Measurements from ENCODE around the gene NOTO.
A peak's percentile ranks its signal among the peaks of the same experiment; 100 is the strongest.

NOTO gene

DNA sequence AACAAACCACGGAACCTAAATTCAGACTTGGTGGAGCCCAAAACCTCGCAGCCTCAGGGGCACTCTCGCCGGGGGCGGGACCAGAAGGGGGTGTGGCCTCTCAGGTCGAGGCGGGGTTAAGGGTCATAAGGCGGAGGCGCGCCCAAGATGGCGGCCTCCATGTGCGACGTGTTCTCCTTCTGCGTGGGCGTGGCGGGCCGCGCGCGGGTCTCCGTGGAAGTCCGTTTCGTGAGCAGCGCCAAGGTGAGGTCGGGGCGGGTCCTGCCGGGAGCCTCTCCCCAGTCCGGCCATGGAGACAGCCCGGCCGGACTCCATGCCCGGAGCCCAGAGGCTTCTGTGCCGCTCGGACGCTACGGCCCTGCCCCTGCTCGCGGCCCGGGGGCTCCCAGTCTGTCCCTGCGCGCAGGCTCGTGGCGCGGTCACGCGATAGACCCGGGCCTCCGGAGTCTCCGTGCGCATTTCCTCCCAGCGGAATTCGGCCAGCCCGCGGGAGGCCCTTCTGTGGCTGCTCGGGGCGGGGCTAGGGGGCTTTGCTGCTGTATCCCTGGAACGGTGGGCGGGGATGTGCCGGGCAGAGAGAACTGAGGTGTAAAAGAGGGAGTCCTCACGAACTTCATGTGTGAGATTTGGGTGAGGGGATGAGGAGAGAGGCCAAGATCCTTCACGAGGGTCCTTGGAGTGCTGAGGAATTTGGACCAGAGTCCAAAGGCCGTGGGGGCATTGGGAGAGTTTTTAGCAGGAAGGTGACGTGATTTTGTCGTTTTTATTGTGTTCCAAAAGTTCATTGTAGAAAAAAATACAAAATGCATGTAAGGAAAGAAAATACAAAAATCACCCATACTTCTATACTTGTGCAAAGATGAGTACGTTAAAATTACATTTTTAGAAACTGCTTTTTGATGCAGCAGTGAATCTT is 12.0 kb downstream of the NOTO start, which contains the start of gene SMYD5:
TSS of gene SMYD5 (plus strand) at position 126 of the 916 bp plus-strand sequence. CDS start at position 148, 22 bp downstream.
- TF ChIP-seq, protein P1, sequence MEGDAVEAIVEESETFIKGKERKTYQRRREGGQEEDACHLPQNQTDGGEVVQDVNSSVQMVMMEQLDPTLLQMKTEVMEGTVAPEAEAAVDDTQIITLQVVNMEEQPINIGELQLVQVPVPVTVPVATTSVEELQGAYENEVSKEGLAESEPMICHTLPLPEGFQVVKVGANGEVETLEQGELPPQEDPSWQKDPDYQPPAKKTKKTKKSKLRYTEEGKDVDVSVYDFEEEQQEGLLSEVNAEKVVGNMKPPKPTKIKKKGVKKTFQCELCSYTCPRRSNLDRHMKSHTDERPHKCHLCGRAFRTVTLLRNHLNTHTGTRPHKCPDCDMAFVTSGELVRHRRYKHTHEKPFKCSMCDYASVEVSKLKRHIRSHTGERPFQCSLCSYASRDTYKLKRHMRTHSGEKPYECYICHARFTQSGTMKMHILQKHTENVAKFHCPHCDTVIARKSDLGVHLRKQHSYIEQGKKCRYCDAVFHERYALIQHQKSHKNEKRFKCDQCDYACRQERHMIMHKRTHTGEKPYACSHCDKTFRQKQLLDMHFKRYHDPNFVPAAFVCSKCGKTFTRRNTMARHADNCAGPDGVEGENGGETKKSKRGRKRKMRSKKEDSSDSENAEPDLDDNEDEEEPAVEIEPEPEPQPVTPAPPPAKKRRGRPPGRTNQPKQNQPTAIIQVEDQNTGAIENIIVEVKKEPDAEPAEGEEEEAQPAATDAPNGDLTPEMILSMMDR (conservative IDR thresholded peaks at IDR 0.05; ENCODE audit: control insufficient read depth, insufficient read depth, low read depth, low read length): no peak
- peak within 1 kb of the TSS; percentile 88 for H3K4me3 ChIP-seq (ENCODE audit: control insufficient read depth, low read depth, low read length)
- peak; percentile 81 for DNase-seq (ENCODE audit: low read depth)

DNA sequence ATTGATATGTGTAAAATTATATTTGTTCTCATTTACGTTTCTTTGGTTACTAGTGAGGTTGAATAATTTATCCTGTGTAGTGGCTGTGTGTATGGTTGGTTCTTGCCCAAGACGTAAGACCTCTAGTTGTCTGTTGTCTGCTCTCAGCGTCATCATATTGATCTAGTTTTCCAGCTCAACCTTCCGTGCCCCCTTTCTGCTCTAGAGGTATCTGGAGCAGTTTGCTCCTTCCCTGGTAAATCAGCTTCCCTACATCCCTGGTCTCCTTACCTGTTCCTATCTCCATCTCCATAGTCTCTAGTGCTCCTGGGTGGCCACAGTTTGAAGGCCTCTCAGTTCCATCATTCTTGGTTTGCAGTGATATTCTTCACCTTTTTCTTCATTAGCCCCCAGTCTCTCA is 12.9 kb downstream of the NOTO start:
- no peak for DNase-seq (ENCODE audit: low read depth)
- H3K4me3 ChIP-seq (ENCODE audit: control insufficient read depth, low read depth, low read length): peak overlapping the region; percentile 9
- TF ChIP-seq, protein P1 (conservative IDR thresholded peaks at IDR 0.05; ENCODE audit: control insufficient read depth, insufficient read depth, low read depth, low read length): no peak

GRCh38 chr2:73217160-73217559 is 14.8 kb downstream of the NOTO start:
- TF ChIP-seq, protein P1 (conservative IDR thresholded peaks at IDR 0.05; ENCODE audit: control insufficient read depth, insufficient read depth, low read depth, low read length): no peak
- DNase-seq (ENCODE audit: low read depth): no peak
- no peak overlapping the region for H3K4me3 ChIP-seq (ENCODE audit: control insufficient read depth, low read depth, low read length)

DNA sequence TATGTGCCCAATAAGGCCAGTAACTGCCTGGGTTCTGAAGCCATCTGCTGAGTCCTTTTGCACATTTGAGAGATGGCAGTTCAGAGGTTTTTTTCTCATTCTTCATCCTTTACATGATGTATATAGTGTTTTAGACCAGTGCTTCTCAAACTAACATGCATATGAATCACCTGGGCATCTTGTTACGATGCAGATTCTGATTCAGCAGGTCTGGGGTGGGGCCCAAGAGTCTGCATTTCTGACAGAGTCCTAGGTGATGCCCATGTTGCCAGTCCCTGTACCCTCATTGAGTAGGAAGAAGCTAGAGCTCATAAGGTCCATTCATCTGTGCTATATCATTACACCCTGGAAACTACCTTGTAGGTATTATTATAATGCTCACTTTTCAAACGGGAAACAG is 15.5 kb downstream of the NOTO start:
- DNase-seq (ENCODE audit: low read depth): no peak
- TF ChIP-seq, protein P1 (conservative IDR thresholded peaks at IDR 0.05; ENCODE audit: control insufficient read depth, insufficient read depth, low read depth, low read length): no peak
- H3K4me3 ChIP-seq (ENCODE audit: control insufficient read depth, low read depth, low read length): no peak overlapping the region

GRCh38 chr2:73218298-73218697 is 15.9 kb downstream of the NOTO start:
- peak; percentile 20 for DNase-seq (ENCODE audit: low read depth)
- no peak overlapping the region for H3K4me3 ChIP-seq (ENCODE audit: control insufficient read depth, low read depth, low read length)

DNA sequence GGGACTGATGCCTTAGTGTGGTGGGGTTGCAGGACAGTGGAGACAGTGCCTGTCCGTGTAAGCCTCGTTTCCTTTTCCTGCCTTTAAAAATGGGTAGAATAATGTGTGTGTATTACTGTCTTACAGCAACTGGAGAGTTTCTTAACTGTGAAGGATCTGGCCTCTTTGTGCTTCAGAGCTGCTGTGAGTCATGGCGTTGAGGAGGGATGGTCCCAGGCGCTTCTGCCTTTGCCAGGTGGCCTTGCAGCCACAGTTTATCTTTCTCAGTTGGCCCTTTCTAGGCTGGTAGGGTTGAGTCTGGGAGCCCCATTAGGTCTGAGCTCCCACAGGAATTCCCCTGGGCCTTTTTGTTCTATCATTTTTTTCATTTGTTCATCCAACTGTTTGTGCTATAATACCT is 21.4 kb downstream of the NOTO start:
- no peak for DNase-seq (ENCODE audit: low read depth)
- TF ChIP-seq, protein P1 (conservative IDR thresholded peaks at IDR 0.05; ENCODE audit: control insufficient read depth, insufficient read depth, low read depth, low read length): no peak
- H3K4me3 ChIP-seq (ENCODE audit: control insufficient read depth, low read depth, low read length): no peak overlapping the region

More at GRCh38 chr2:73218298-73218697, 15.9 kb downstream of the NOTO start:
- TF ChIP-seq, protein P1 (conservative IDR thresholded peaks at IDR 0.05; ENCODE audit: control insufficient read depth, insufficient read depth, low read depth, low read length): no peak

Data from fibroblast of mammary gland (primary cell).